CD4-positive, alpha-beta T cell (primary cell): ENCODE measurements around the gene MLLT6. TPM values are rescaled to one million over a fixed set of nuclear protein-coding genes. Genes with fewer than 3 reads are reported as not detected.

Experiments
- ATAC-seq: fragments of 200-7000 bp; cut with Tn5 transposase; one replicate; pipeline ENCODE4 v1.10.0; 2022; ENCODE audit warnings: mild to moderate bottlenecking; ENCODE audit not compliant: poor library complexity
- CTCF ChIA-PET: fragments of 350-600 bp; sonication (Branson Sonifier 250); formaldehyde crosslinking; loops from one replicate; lab custom pipeline; 2021; ENCODE audit warnings: antibody characterized with exemption, inconsistent platforms; lab: Charles Lee
- POLR2A ChIA-PET: fragments of 350-600 bp; sonication (Branson Sonifier 250); formaldehyde crosslinking; loops from one replicate; lab custom pipeline; 2021; ENCODE audit warnings: antibody characterized with exemption, inconsistent platforms; lab: Charles Lee
- DNase-seq, 14 experiments: peaks; one replicate each; pipeline ENCODE4 v3.0.0-alpha.2; 2013 to 2020; ENCODE audit warnings: mixed read lengths in 2 of 14
- H3K27ac ChIP-seq, 2 donors: one replicate each; pipeline versions ENCODE4 v1.5.1 to v1.7.0; 2013; ENCODE audit warnings: low read length in 2 of 2, low read depth in 1 of 2, mild to moderate bottlenecking in 1 of 2
- H3K27me3 ChIP-seq, 2 experiments: 1 replicate in 1 of 2; 2 replicates in 1 of 2; pipeline versions ENCODE4 v1.6.1 to v1.7.0; 2013; ENCODE audit warnings: low read length in 2 of 2, control low read depth in 1 of 2, mild to moderate bottlenecking in 1 of 2, moderate library complexity in 1 of 2; ENCODE audit not compliant: insufficient read depth in 2 of 2, control insufficient read depth in 1 of 2
- H3K36me3 ChIP-seq: one replicate; pipeline ENCODE4 v1.6.1; 2013; ENCODE audit warnings: low read length, control low read depth; ENCODE audit not compliant: insufficient read depth
- H3K4me1 ChIP-seq: one replicate; pipeline ENCODE4 v1.6.1; 2013; ENCODE audit warnings: low read length, control low read depth; ENCODE audit not compliant: insufficient read depth
- H3K4me3 ChIP-seq: one replicate; pipeline ENCODE4 v1.5.1; 2013; ENCODE audit warnings: mild to moderate bottlenecking, low read length, moderate library complexity
- H3K9me3 ChIP-seq, 2 experiments: 1 replicate in 1 of 2; 2 replicates in 1 of 2; pipeline versions ENCODE4 v1.6.1 to v1.7.0; 2013; ENCODE audit warnings: low read length in 2 of 2, mild to moderate bottlenecking in 2 of 2, control low read depth in 1 of 2, moderate library complexity in 1 of 2; ENCODE audit not compliant: control insufficient read depth in 1 of 2, insufficient read depth in 1 of 2
- H3K27ac Mint-ChIP-seq: one replicate; pipeline ENCODE4 v1.8.0; 2020; ENCODE audit warnings: mixed read lengths
- H3K27me3 Mint-ChIP-seq: one replicate; pipeline ENCODE4 v1.8.0; 2021; ENCODE audit warnings: mixed read lengths
- H3K36me3 Mint-ChIP-seq: one replicate; pipeline ENCODE4 v1.8.0; 2021; ENCODE audit warnings: low read depth, mixed read lengths
- H3K4me1 Mint-ChIP-seq: one replicate; pipeline ENCODE4 v1.8.0; 2021; ENCODE audit warnings: low read depth, mixed read lengths
- H3K4me3 Mint-ChIP-seq: one replicate; pipeline ENCODE4 v1.8.0; 2020; ENCODE audit warnings: mild to moderate bottlenecking, mixed read lengths
- H3K9me3 Mint-ChIP-seq: one replicate; pipeline ENCODE4 v1.8.0; 2020; ENCODE audit warnings: mixed read lengths
- CTCF ChIP-seq: fragments of 200-600 bp; IDR thresholded peaks from one replicate; pipeline ENCODE4 v1.8.0; 2022; ENCODE audit warnings: antibody characterized with exemption, mild to moderate bottlenecking
- intact Hi-C, 2 experiments: fragments of 100-400 bp; cut with DNase I in 1 of 2; cut with micrococcal nuclease in 1 of 2; formaldehyde crosslinking; loops; one replicate each; pipeline versions ENCODE4 v1.15.1 to v1.9.0; 2023 to 2025; cut with DNase I, micrococcal nuclease
- microRNA-seq: library from miRNA; unstranded; fragments of <30 nt; microRNA quantifications from one replicate; pipeline ENCODE4 v1.2.0, GENCODE V29; 2021; ENCODE audit warnings: borderline microRNAs expressed, borderline replicate concordance
- total RNA-seq, 174 experiments: library from RNA in 2 of 174; stranded (reverse) in 2 of 174; gene quantifications; one replicate each; pipeline ENCODE4 v1.2.3 and lab custom pipeline; 2021 to 2026

Gene MLLT6
- total RNA-seq, 2 experiments from 2014 or later = 321 to 324 TPM

GRCh38 chr17:38773258-38773657 is 68.2 kb downstream of the MLLT6 start:
- peaks cover 80% of the 10 kb centered on the region for H3K36me3 Mint-ChIP-seq
- CTCF ChIA-PET = no interaction called here
- H3K36me3 ChIP-seq = peaks cover 85% of the 10 kb centered on the region
- intact Hi-C loops = no loop called here
- H3K9me3 Mint-ChIP-seq = no peaks in the 10 kb centered on the region
- DNase-seq (no peak), ATAC-seq (no peak)
- no peaks in the 10 kb centered on the region for H3K4me1 Mint-ChIP-seq
- no peaks in the 10 kb centered on the region for H3K9me3 ChIP-seq
- no peak overlapping the region for H3K4me3 ChIP-seq
- no peaks in the 10 kb centered on the region for H3K4me1 ChIP-seq
- TF ChIP-seq CTCF = no peak
- H3K4me3 Mint-ChIP-seq = no peak overlapping the region
- no peaks in the 10 kb centered on the region for H3K27me3 Mint-ChIP-seq
- no peak overlapping the region for H3K27ac ChIP-seq
- no peak overlapping the region for H3K27ac Mint-ChIP-seq
- H3K27me3 ChIP-seq = no peaks in the 10 kb centered on the region
- POLR2A ChIA-PET = no interaction called here

- no peaks in the 10 kb centered on the region for H3K9me3 Mint-ChIP-seq
- ChIA-PET POLR2A (no interaction called here), CTCF (interaction anchor here (0.6 kb wide), 1 partner anchor 91 kb away, joined by 3 read pairs; no protein-coding TSS in a partner anchor)
- no peaks in the 10 kb centered on the region for H3K4me1 Mint-ChIP-seq
- H3K4me3 Mint-ChIP-seq = no peak overlapping the region
- Histone ChIP-seq H3K27me3 (no peaks in the 10 kb centered on the region), H3K4me3 (no peak overlapping the region), H3K36me3 (peaks cover 88% of the 10 kb centered on the region), H3K4me1 (no peaks in the 10 kb centered on the region), H3K9me3 (no peaks in the 10 kb centered on the region), H3K27ac (no peak overlapping the region)
- peaks cover 81% of the 10 kb centered on the region for H3K36me3 Mint-ChIP-seq
- no peak for TF ChIP-seq CTCF
- H3K27me3 Mint-ChIP-seq = no peaks in the 10 kb centered on the region
- DNase-seq (no peak), ATAC-seq (no peak)
- intact Hi-C loops = no loop called here
- H3K27ac Mint-ChIP-seq = no peak overlapping the region
These were observed 72.7 kb downstream of the MLLT6 start for GRCh38 chr17:38777641-38778250.

Small RNA genes lying within 50 kb of the gene (microRNA-seq; reads per million reads assigned to microRNA genes)
- gene MIR4726 (0.61 reads per million), gene MIR4734 (not detected)

Other genes starting within 250 kb of the MLLT6 start
- gene SRCIN1, start 99.3 kb upstream of the MLLT6 start, total RNA-seq = under 1 TPM in 1 of 2 experiments, not detected in 1; 0.06 TPM
- gene EPOP, start 30.3 kb upstream of the MLLT6 start, total RNA-seq = under 1 TPM; 0.16 to 0.34 TPM
- 1 to 10 TPM; 4.7 to 5.7 TPM for gene CISD3, start 25.1 kb downstream of the MLLT6 start, total RNA-seq
- not detected for gene PCGF2, start 43.1 kb downstream of the MLLT6 start, total RNA-seq
- gene PSMB3, start 47.5 kb downstream of the MLLT6 start, total RNA-seq = 10 to 100 TPM; 46.6 to 55.0 TPM
- gene PIP4K2B, start 94.3 kb downstream of the MLLT6 start, total RNA-seq = 10 to 100 TPM; 17.0 to 17.2 TPM
- 10 to 100 TPM; 63.0 to 63.3 TPM for gene CWC25, start 120.0 kb downstream of the MLLT6 start, total RNA-seq
- 1,000 to 10,000 TPM; 2,293 to 2,296 TPM for gene RPL23, start 148.4 kb downstream of the MLLT6 start, total RNA-seq
- 10 to 100 TPM; 50.1 to 50.5 TPM for gene LASP1, start 164.8 kb downstream of the MLLT6 start, total RNA-seq